ENCODE data around the gene FABP6.

The FABP6 gene

GRCh38 chr5:160262151-160263074 lies 33.1 kb downstream of the FABP6 start:
- no peak for DNase-seq (ENCODE audit: low spot score)

- no peak for DNase-seq (ENCODE audit: low spot score)
Measured at GRCh38 chr5:160263326-160263855, 34.1 kb downstream of the FABP6 start.

- DNase-seq (ENCODE audit: low spot score): no peak
Measured at GRCh38 chr5:160266044-160266443, 36.7 kb downstream of the FABP6 start.

- DNase-seq (ENCODE audit: low spot score): no peak
Measured at GRCh38 chr5:160266752-160267345, 37.5 kb downstream of the FABP6 start.

GRCh38 chr5:160268121-160268520 lies 38.8 kb downstream of the FABP6 start:
- DNase-seq (ENCODE audit: low spot score): no peak

- no peak for DNase-seq (ENCODE audit: low spot score)
Measured at GRCh38 chr5:160269017-160269416, 39.7 kb downstream of the FABP6 start.

- no peak for DNase-seq (ENCODE audit: low spot score)
Measured at GRCh38 chr5:160270704-160271103, 41.4 kb downstream of the FABP6 start.

- no peak for DNase-seq (ENCODE audit: low spot score)
Measured at GRCh38 chr5:160271396-160271795, 42.1 kb downstream of the FABP6 start.

GRCh38 chr5:160271836-160272235 lies 42.5 kb downstream of the FABP6 start:
- DNase-seq (ENCODE audit: low spot score): no peak

GRCh38 chr5:160272264-160272663 lies 43.0 kb downstream of the FABP6 start:
- DNase-seq (ENCODE audit: low spot score): no peak

- no peak for DNase-seq (ENCODE audit: low spot score)
Measured at GRCh38 chr5:160272889-160273288, 43.6 kb downstream of the FABP6 start.

GRCh38 chr5:160274483-160274931 lies 45.2 kb downstream of the FABP6 start:
- no peak for DNase-seq (ENCODE audit: low spot score)

- DNase-seq (ENCODE audit: low spot score): no peak
Measured at GRCh38 chr5:160278343-160278742, 49.0 kb downstream of the FABP6 start.

GRCh38 chr5:160280384-160281095 lies 51.2 kb downstream of the FABP6 start:
- no peak for DNase-seq (ENCODE audit: low spot score)

GRCh38 chr5:160281275-160281674 lies 52.0 kb downstream of the FABP6 start:
- DNase-seq (ENCODE audit: low spot score): no peak

- DNase-seq (ENCODE audit: low spot score): no peak
Measured at GRCh38 chr5:160284291-160284873, 55.1 kb downstream of the FABP6 start.

- DNase-seq (ENCODE audit: low spot score): no peak
Measured at GRCh38 chr5:160285316-160285715, 56.0 kb downstream of the FABP6 start.

GRCh38 chr5:160286947-160287346 lies 57.6 kb downstream of the FABP6 start:
- DNase-seq (ENCODE audit: low spot score): no peak

GRCh38 chr5:160287378-160288051 lies 58.2 kb downstream of the FABP6 start:
- no peak for DNase-seq (ENCODE audit: low spot score)
